SK-N-SH treated with all-trans-retinoic acid at 6 μM for 48 hours (cell line): ENCODE data around the gene ARL15.

ENCODE experiments used
- ATAC-seq: fragments of 200-7000 bp; cut with Tn5 transposase; 3 replicates; pipeline ENCODE4 v1.9.1; 2020; ENCODE audit warnings: mild to moderate bottlenecking, moderate library complexity
- BACH2 ChIP-seq: fragments of 250-450 bp; sonication (Bioruptor Pico); IDR thresholded peaks from 2 replicates; pipeline ENCODE4 v1.9.0; 2021; ENCODE audit warnings: mild to moderate bottlenecking, borderline replicate concordance
- CREB5 ChIP-seq: fragments of 250-450 bp; sonication (Bioruptor Pico); IDR thresholded peaks from 2 replicates; pipeline ENCODE4 v1.5.1; 2020; ENCODE audit warnings: low read depth, mild to moderate bottlenecking, moderate library complexity
- CSDC2 ChIP-seq: fragments of 250-450 bp; sonication (Bioruptor Pico); IDR thresholded peaks from 2 replicates; pipeline ENCODE4 v1.5.0; 2020; ENCODE audit warnings: mild to moderate bottlenecking, moderate library complexity
- CSRNP3 ChIP-seq: fragments of 250-450 bp; sonication (Bioruptor Pico); IDR thresholded peaks from 2 replicates; pipeline ENCODE4 v1.5.1; 2021; ENCODE audit warnings: mild to moderate bottlenecking, moderate library complexity
- ESRRG ChIP-seq: fragments of 250-450 bp; sonication (Bioruptor Pico); IDR thresholded peaks from 2 replicates; pipeline ENCODE4 v1.6.1; 2021; ENCODE audit warnings: mild to moderate bottlenecking
- OSR1 ChIP-seq: fragments of 250-450 bp; sonication (Bioruptor Pico); IDR thresholded peaks from 2 replicates; pipeline ENCODE4 v1.8.0; 2022; ENCODE audit warnings: moderate library complexity, mild to moderate bottlenecking, inconsistent platforms
- PATZ1 ChIP-seq: fragments of 250-450 bp; sonication (Bioruptor Pico); IDR thresholded peaks from 2 replicates; pipeline ENCODE4 v1.8.0; 2020; ENCODE audit warnings: mild to moderate bottlenecking, moderate library complexity, borderline replicate concordance
- POU6F1 ChIP-seq: fragments of 250-450 bp; sonication (Bioruptor Pico); IDR thresholded peaks from 2 replicates; pipeline ENCODE4 v1.8.0; 2021; ENCODE audit warnings: low read depth, mild to moderate bottlenecking, moderate library complexity, borderline replicate concordance
- PPARA ChIP-seq: fragments of 250-450 bp; sonication (Bioruptor Pico); IDR thresholded peaks from 2 replicates; pipeline ENCODE4 v1.5.0; 2020; ENCODE audit warnings: mild to moderate bottlenecking, borderline replicate concordance
- RARB ChIP-seq: fragments of 250-450 bp; sonication (Bioruptor Pico); IDR thresholded peaks from 2 replicates; pipeline ENCODE4 v1.8.0; 2021; ENCODE audit warnings: mild to moderate bottlenecking, moderate library complexity
- SNAI2 ChIP-seq: fragments of 250-450 bp; sonication (Bioruptor Pico); IDR thresholded peaks from 2 replicates; pipeline ENCODE4 v1.5.0; 2020; ENCODE audit warnings: mild to moderate bottlenecking, moderate library complexity
- TCF4 ChIP-seq: fragments of 250-450 bp; sonication (Bioruptor Pico); IDR thresholded peaks from 2 replicates; pipeline ENCODE4 v1.8.0; 2021; ENCODE audit warnings: mild to moderate bottlenecking, moderate library complexity, borderline replicate concordance
- TOX ChIP-seq: fragments of 250-450 bp; sonication (Bioruptor Pico); IDR thresholded peaks from 2 replicates; pipeline ENCODE4 v1.8.0; 2021; ENCODE audit warnings: mild to moderate bottlenecking, moderate library complexity, borderline replicate concordance
- TSHZ2 ChIP-seq: fragments of 250-450 bp; sonication (Bioruptor Pico); IDR thresholded peaks from 2 replicates; pipeline ENCODE4 v1.5.0; 2020; ENCODE audit warnings: mild to moderate bottlenecking, moderate library complexity
- ZC3H10 ChIP-seq: fragments of 250-450 bp; sonication (Bioruptor Pico); IDR thresholded peaks from 2 replicates; pipeline ENCODE4 v1.5.1; 2021; ENCODE audit warnings: mild to moderate bottlenecking, moderate library complexity
- ZFP3 ChIP-seq: fragments of 250-450 bp; sonication (Bioruptor Pico); IDR thresholded peaks from 2 replicates; pipeline ENCODE4 v1.5.0; 2020; ENCODE audit warnings: mild to moderate bottlenecking, moderate library complexity
- ZFP30 ChIP-seq: fragments of 450-650 bp; formaldehyde crosslinking; IDR thresholded peaks from 2 replicates; pipeline ENCODE4 v1.5.0; 2022; ENCODE audit warnings: mild to moderate bottlenecking, moderate library complexity
- ZNF565 ChIP-seq: fragments of 450-650 bp; formaldehyde crosslinking; conservative IDR thresholded peaks from 2 replicates; pipeline ENCODE4 v1.5.0; 2020; ENCODE audit warnings: low read depth, mild to moderate bottlenecking, moderate library complexity
- ZNF70 ChIP-seq: fragments of 450-650 bp; formaldehyde crosslinking; IDR thresholded peaks from 2 replicates; pipeline ENCODE4 v1.5.0; 2020; ENCODE audit warnings: mild to moderate bottlenecking, moderate library complexity
- ZNF8 ChIP-seq: fragments of 450-650 bp; formaldehyde crosslinking; IDR thresholded peaks from 2 replicates; pipeline ENCODE4 v1.5.0; 2020; ENCODE audit warnings: mild to moderate bottlenecking, moderate library complexity

Gene ARL15

GRCh38 chr5:53922508-53923498, 387.6 kb downstream of the ARL15 start:
- ATAC-seq: no peak
- TF ChIP-seq TCF4 (CRISPR knock-in tag) (no peak), SNAI2 (CRISPR knock-in tag) (no peak), CSDC2 (CRISPR knock-in tag) (no peak), CREB5 (CRISPR knock-in tag) (no peak), PPARA (CRISPR knock-in tag) (no peak), RARB (CRISPR knock-in tag) (no peak), PATZ1 (no peak)

- TF ChIP-seq RARB (CRISPR knock-in tag) (no peak), POU6F1 (no peak), CSRNP3 (CRISPR knock-in tag) (no peak), TOX (CRISPR knock-in tag) (no peak), ZFP3 (no peak), OSR1 (no peak), SNAI2 (CRISPR knock-in tag) (no peak), BACH2 (CRISPR knock-in tag) (no peak), PATZ1 (no peak), CREB5 (CRISPR knock-in tag) (no peak), ZNF70 (CRISPR knock-in tag) (no peak), CSDC2 (CRISPR knock-in tag) (no peak), ZNF565 (CRISPR knock-in tag) (no peak), TSHZ2 (no peak), ZC3H10 (CRISPR knock-in tag) (no peak), ZNF8 (CRISPR knock-in tag) (no peak), PPARA (CRISPR knock-in tag) (no peak), ESRRG (CRISPR knock-in tag) (no peak), ZFP30 (no peak)
- peak; percentile 26; the same call in 2 of the 3 replicates for ATAC-seq
These were observed 392.5 kb downstream of the ARL15 start for GRCh38 chr5:53917826-53918225.
